Activated T-helper 2 cell treated with anti-CD3 and anti-CD28 coated beads, Interferon-gamma antibody, Interleukin-2, Interleukin-4, amounts not matched to agents 10 μg/mL and 5 μg/mL and 100 μg/mL, durations not matched to agents 14 hours and 24 hours and 36 hours (primary cell): ENCODE results near the gene VPS16. TPM values are rescaled to one million over a fixed set of nuclear protein-coding genes. Genes with fewer than 3 reads are reported as not detected.

ENCODE experiments used
- DNase-seq: peaks from one replicate; pipeline ENCODE4 v3.0.0; 2021; ENCODE audit warnings: low spot score
- H3K27ac Mint-ChIP-seq: one replicate; pipeline ENCODE4 v1.8.0; 2021; ENCODE audit warnings: mixed read lengths
- H3K27me3 Mint-ChIP-seq: one replicate; pipeline ENCODE4 v1.8.0; 2021; ENCODE audit warnings: low read depth, mixed read lengths
- H3K36me3 Mint-ChIP-seq: one replicate; pipeline ENCODE4 v1.8.0; 2021; ENCODE audit warnings: low read depth, mixed read lengths
- H3K4me1 Mint-ChIP-seq: one replicate; pipeline ENCODE4 v1.8.0; 2021; ENCODE audit warnings: low read depth, mixed read lengths
- H3K4me3 Mint-ChIP-seq: one replicate; pipeline ENCODE4 v1.8.0; 2021; ENCODE audit warnings: low read depth, mild to moderate bottlenecking, moderate library complexity, mixed read lengths
- H3K9me3 Mint-ChIP-seq: one replicate; pipeline ENCODE4 v1.8.0; 2021; ENCODE audit warnings: mixed read lengths
- intact Hi-C: fragments of 100-400 bp; cut with micrococcal nuclease; formaldehyde crosslinking; loops from one replicate; pipeline ENCODE4 v1.15.1; 2023
- total RNA-seq: library from RNA; stranded (reverse); gene quantifications from 2 replicates; pipeline ENCODE4 v1.2.3, GENCODE V29; 2022

The VPS16 gene
- total RNA-seq, 1 donor from 2014 or later: 50.1 TPM

- peaks cover 6% of the 10 kb centered on the region for H3K4me1 Mint-ChIP-seq
- intact Hi-C loops: no loop called here
- no peak overlapping the region for H3K4me3 Mint-ChIP-seq
- H3K27ac Mint-ChIP-seq: no peak overlapping the region
- H3K27me3 Mint-ChIP-seq: no peaks in the 10 kb centered on the region
- H3K36me3 Mint-ChIP-seq: peaks cover 24% of the 10 kb centered on the region
- DNase-seq: no peak
- H3K9me3 Mint-ChIP-seq: no peaks in the 10 kb centered on the region
Observed at GRCh38 chr20:2907519-2907918, 67.0 kb downstream of the VPS16 start.

GRCh38 chr20:2909953-2910352 is 69.4 kb downstream of the VPS16 start:
- Mint-ChIP-seq H3K4me3 (no peak overlapping the region), H3K27me3 (no peaks in the 10 kb centered on the region), H3K9me3 (no peaks in the 10 kb centered on the region), H3K4me1 (peaks cover 6% of the 10 kb centered on the region), H3K27ac (no peak overlapping the region), H3K36me3 (peaks cover 19% of the 10 kb centered on the region)
- intact Hi-C loops: loop anchor here (5.0 kb wide), 1 partner anchor 47 kb away; no protein-coding TSS in a partner anchor
- DNase-seq: no peak

- H3K27me3 Mint-ChIP-seq: no peaks in the 10 kb centered on the region
- H3K36me3 Mint-ChIP-seq: peaks cover 15% of the 10 kb centered on the region
- DNase-seq: no peak
- intact Hi-C loops: loop anchor here (1.0 to 5.0 kb wide), 4 partner anchors 38 to 103 kb away; partner anchors contain the start of gene PTPRA
- no peak overlapping the region for H3K4me3 Mint-ChIP-seq
- H3K4me1 Mint-ChIP-seq: peaks cover 6% of the 10 kb centered on the region
- peak overlapping the region; percentile 62 for H3K27ac Mint-ChIP-seq
- no peaks in the 10 kb centered on the region for H3K9me3 Mint-ChIP-seq
Observed at GRCh38 chr20:2911200-2911599, 70.7 kb downstream of the VPS16 start.

- no peak overlapping the region for H3K4me3 Mint-ChIP-seq
- H3K27me3 Mint-ChIP-seq: no peaks in the 10 kb centered on the region
- peaks cover 27% of the 10 kb centered on the region for H3K36me3 Mint-ChIP-seq
- H3K9me3 Mint-ChIP-seq: no peaks in the 10 kb centered on the region
- intact Hi-C loops: loop anchor here (5.0 kb wide), 1 partner anchor 43 kb away; no protein-coding TSS in a partner anchor
- no peak for DNase-seq
- peaks cover 11% of the 10 kb centered on the region for H3K4me1 Mint-ChIP-seq
- H3K27ac Mint-ChIP-seq: no peak overlapping the region
Observed at GRCh38 chr20:2914160-2914559, 73.6 kb downstream of the VPS16 start.

Other genes starting within 250 kb of the VPS16 start
- gene NOP56, start 188.1 kb upstream of the VPS16 start, total RNA-seq: 693 and 705 TPM in 2 replicates
- gene IDH3B, start 176.5 kb upstream of the VPS16 start, total RNA-seq: 111 and 112 TPM in 2 replicates
- 6.0 and 10.5 TPM in 2 replicates for gene EBF4, start 148.0 kb upstream of the VPS16 start, total RNA-seq
- 1.3 and 1.5 TPM in 2 replicates for gene CPXM1, start 40.1 kb upstream of the VPS16 start, total RNA-seq
- gene C20orf141, start 25.8 kb upstream of the VPS16 start, total RNA-seq: not detected in 2 replicates
- gene TMEM239, start 24.4 kb upstream of the VPS16 start, total RNA-seq: not detected in 2 replicates
- 29.2 and 35.2 TPM in 2 replicates for gene PCED1A, start 90 bp upstream of the VPS16 start, total RNA-seq
- 92.0 TPM in 2 replicates for gene PTPRA, start 32.7 kb downstream of the VPS16 start, total RNA-seq
- gene GNRH2, start 202.9 kb downstream of the VPS16 start, total RNA-seq: 3.4 and 3.7 TPM in 2 replicates
- gene MRPS26, start 205.3 kb downstream of the VPS16 start, total RNA-seq: 143 and 148 TPM in 2 replicates
- 0.55 TPM in 1 of 2 replicates, not detected in the other for gene OXT, start 230.9 kb downstream of the VPS16 start, total RNA-seq
- gene AVP, start 244.0 kb downstream of the VPS16 start, total RNA-seq: not detected in 2 replicates